HG02588 (cell line): ENCODE measurements around the gene INHBE.
A peak's percentile ranks its signal among the peaks of the same experiment; 100 is the strongest.
"Not testable (repeated sequence)": the region's sequence is repeated elsewhere in the genome, so short reads cannot be mapped to it uniquely, and the experiment has no call there.

ENCODE experiments used
- ATAC-seq: cut with Tn5 transposase; IDR thresholded peaks from one replicate; pipeline ENCODE4 v1.9.1; 2021; ENCODE audit warnings: mild to moderate bottlenecking, moderate library complexity; ENCODE audit not compliant: unreplicated experiment

The INHBE gene

GRCh38 chr12:57439762-57440266 is 15.3 kb upstream of the INHBE start:
- ATAC-seq, result no peak

- not testable (repeated sequence) for ATAC-seq
Observed at GRCh38 chr12:57441393-57441792, 13.7 kb upstream of the INHBE start.

GRCh38 chr12:57441846-57442427 is 13.2 kb upstream of the INHBE start:
- no peak for ATAC-seq

- not testable (repeated sequence) for ATAC-seq
Observed at GRCh38 chr12:57444337-57444736, 10.8 kb upstream of the INHBE start.

- ATAC-seq, result no peak
Observed at GRCh38 chr12:57444744-57445143, 10.4 kb upstream of the INHBE start.

- ATAC-seq, result no peak
Observed at GRCh38 chr12:57446292-57446960, 8.7 kb upstream of the INHBE start.

GRCh38 chr12:57448669-57449068 is 6.4 kb upstream of the INHBE start:
- ATAC-seq, result no peak

- ATAC-seq, result no peak
Observed at GRCh38 chr12:57449375-57449774, 5.7 kb upstream of the INHBE start.

- ATAC-seq, result no peak
Observed at GRCh38 chr12:57450057-57450456, 5.0 kb upstream of the INHBE start.

GRCh38 chr12:57451233-57451778 is 3.8 kb upstream of the INHBE start:
- ATAC-seq, result no peak

GRCh38 chr12:57452181-57452936 is 2.7 kb upstream of the INHBE start:
- no peak for ATAC-seq

- no peak for ATAC-seq
Observed at GRCh38 chr12:57452937-57453509, 2.1 kb upstream of the INHBE start.

- ATAC-seq, result no peak
Observed at GRCh38 chr12:57454213-57454565, 918 bp upstream of the INHBE start.

GRCh38 chr12:57455374-57456144 is 452 bp downstream of the INHBE start:
- no peak for ATAC-seq

GRCh38 chr12:57456145-57456700 is 1.1 kb downstream of the INHBE start:
- peak; percentile 33 for ATAC-seq

- no peak for ATAC-seq
Observed at GRCh38 chr12:57456737-57457490, 1.8 kb downstream of the INHBE start.

GRCh38 chr12:57458665-57459054 is 3.6 kb downstream of the INHBE start:
- ATAC-seq, result no peak

GRCh38 chr12:57459055-57459749 is 4.1 kb downstream of the INHBE start:
- ATAC-seq, result peak; percentile 48
